Measurements from ENCODE around the gene VCPKMT.
"Not testable (repeated sequence)": the region's sequence is repeated elsewhere in the genome, so short reads cannot be mapped to it uniquely, and the experiment has no call there.

Gene VCPKMT

GRCh38 chr14:50091240-50091913 is 25.0 kb downstream of the VCPKMT start:
- no peak for DNase-seq

GRCh38 chr14:50089208-50089607 is 27.2 kb downstream of the VCPKMT start:
- DNase-seq = no peak

- no peak for DNase-seq
Measured at GRCh38 chr14:50088731-50089130, 27.6 kb downstream of the VCPKMT start.

- DNase-seq = no peak
Measured at GRCh38 chr14:50088117-50088515, 28.3 kb downstream of the VCPKMT start.

GRCh38 chr14:50087341-50088116 is 28.8 kb downstream of the VCPKMT start:
- no peak for DNase-seq

- DNase-seq = no peak
Measured at GRCh38 chr14:50086321-50086711, 30.1 kb downstream of the VCPKMT start.

GRCh38 chr14:50085570-50086320 is 30.6 kb downstream of the VCPKMT start:
- DNase-seq = no peak

GRCh38 chr14:50084666-50085065 is 31.7 kb downstream of the VCPKMT start:
- no peak for DNase-seq

GRCh38 chr14:50083467-50084337 is 32.7 kb downstream of the VCPKMT start:
- no peak for DNase-seq

GRCh38 chr14:50082784-50083466 is 33.4 kb downstream of the VCPKMT start:
- DNase-seq = no peak

- no peak for DNase-seq
Measured at GRCh38 chr14:50082308-50082742, 34.0 kb downstream of the VCPKMT start.

GRCh38 chr14:50079103-50079502 is 37.3 kb downstream of the VCPKMT start:
- DNase-seq = not testable (repeated sequence)

- DNase-seq = not testable (repeated sequence)
Measured at GRCh38 chr14:50073663-50074062, 42.7 kb downstream of the VCPKMT start.

- DNase-seq = no peak
Measured at GRCh38 chr14:50072395-50072794, 44.0 kb downstream of the VCPKMT start.

- no peak for DNase-seq
Measured at GRCh38 chr14:50070840-50071548, 45.4 kb downstream of the VCPKMT start.

GRCh38 chr14:50070230-50070629 is 46.1 kb downstream of the VCPKMT start:
- no peak for DNase-seq

GRCh38 chr14:50069325-50069724 is 47.0 kb downstream of the VCPKMT start:
- DNase-seq = no peak

- DNase-seq = no peak
Measured at GRCh38 chr14:50068496-50068895, 47.9 kb downstream of the VCPKMT start.

GRCh38 chr14:50067723-50068495 is 48.5 kb downstream of the VCPKMT start:
- no peak for DNase-seq

- DNase-seq = no peak
Measured at GRCh38 chr14:50065583-50065982, 50.8 kb downstream of the VCPKMT start.

GRCh38 chr14:50064993-50065392 is 51.4 kb downstream of the VCPKMT start:
- no peak for DNase-seq
